ENCODE results near the gene CSMD2. TPM values are rescaled to one million over a fixed set of nuclear protein-coding genes. Genes with fewer than 3 reads are reported as not detected.

CSMD2 gene
- total RNA-seq, 1 experiment from 2014 or later: 0.22 TPM

- ChIA-PET CTCF (interaction anchor here (0.6 to 3.4 kb wide), 15 partner anchors 8 to 383 kb away, joined by 3 to 20 read pairs (median 4); no protein-coding TSS in a partner anchor), RAD21 (ENCODE audit: low non-redundant PET in 1 of 2, low total read pairs in 2 of 2, uncharacterized antibody in 2 of 2, unreplicated experiment in 2 of 2) (interaction anchor here (0.6 kb wide), 2 partner anchors 178 to 255 kb away, joined by 4 to 7 read pairs; no protein-coding TSS in a partner anchor), POLR2A (no interaction called here)
- no peak overlapping the region for H2AFZ ChIP-seq (ENCODE audit: low read depth, low read length, poor library complexity, severe bottlenecking)
- no peak overlapping the region for H3K9ac ChIP-seq (ENCODE audit: low read length)
- intact Hi-C loops (cut with micrococcal nuclease): loop anchor here (5.0 kb wide), 1 partner anchor 372 kb away; no protein-coding TSS in a partner anchor
- no peaks in the 10 kb centered on the region for H3K79me2 ChIP-seq (ENCODE audit: insufficient read depth, low read length)
- BruUV-seq (replicated peaks): no TSS peak
- H3K9me2 ChIP-seq (ENCODE audit: insufficient read depth): no peaks in the 10 kb centered on the region
- TF ChIP-seq, protein P1, sequence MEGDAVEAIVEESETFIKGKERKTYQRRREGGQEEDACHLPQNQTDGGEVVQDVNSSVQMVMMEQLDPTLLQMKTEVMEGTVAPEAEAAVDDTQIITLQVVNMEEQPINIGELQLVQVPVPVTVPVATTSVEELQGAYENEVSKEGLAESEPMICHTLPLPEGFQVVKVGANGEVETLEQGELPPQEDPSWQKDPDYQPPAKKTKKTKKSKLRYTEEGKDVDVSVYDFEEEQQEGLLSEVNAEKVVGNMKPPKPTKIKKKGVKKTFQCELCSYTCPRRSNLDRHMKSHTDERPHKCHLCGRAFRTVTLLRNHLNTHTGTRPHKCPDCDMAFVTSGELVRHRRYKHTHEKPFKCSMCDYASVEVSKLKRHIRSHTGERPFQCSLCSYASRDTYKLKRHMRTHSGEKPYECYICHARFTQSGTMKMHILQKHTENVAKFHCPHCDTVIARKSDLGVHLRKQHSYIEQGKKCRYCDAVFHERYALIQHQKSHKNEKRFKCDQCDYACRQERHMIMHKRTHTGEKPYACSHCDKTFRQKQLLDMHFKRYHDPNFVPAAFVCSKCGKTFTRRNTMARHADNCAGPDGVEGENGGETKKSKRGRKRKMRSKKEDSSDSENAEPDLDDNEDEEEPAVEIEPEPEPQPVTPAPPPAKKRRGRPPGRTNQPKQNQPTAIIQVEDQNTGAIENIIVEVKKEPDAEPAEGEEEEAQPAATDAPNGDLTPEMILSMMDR (IDR thresholded peaks at IDR 0.05 in 2 of 3, conservative IDR thresholded peaks at IDR 0.05 in 1 of 3; ENCODE audit: borderline replicate concordance in 1 of 3, insufficient read depth in 1 of 3, low read depth in 2 of 3, low read length in 2 of 3): peak; percentile 43 to 96 (median 95); a peak in 5 of 6 replicates
- TF ChIP-seq TCF7L2 (IDR thresholded peaks at IDR 0.05; ENCODE audit: borderline replicate concordance, extremely low read depth, insufficient read depth, insufficient read length) (no peak), ELF1 (IDR thresholded peaks at IDR 0.05; ENCODE audit: borderline replicate concordance, low read depth) (no peak), ZFX (IDR thresholded peaks at IDR 0.05) (no peak), CBX3 (IDR thresholded peaks at IDR 0.05; ENCODE audit: low read depth) (no peak), RAD21 (IDR thresholded peaks at IDR 0.05; ENCODE audit: low read depth) (peak; percentile 61), SRF (IDR thresholded peaks at IDR 0.05; ENCODE audit: low read depth) (no peak)
- no peaks in the 10 kb centered on the region for H3K9me3 ChIP-seq (ENCODE audit: control insufficient read depth in 1 of 2, insufficient read depth in 1 of 2, low read depth in 1 of 2, low read length in 2 of 2)
- ATAC-seq: peak; percentile 99
- peaks cover 21% of the 10 kb centered on the region for H3K27me3 ChIP-seq (ENCODE audit: insufficient read depth, low read length)
- H3K4me1 ChIP-seq (ENCODE audit: control insufficient read depth in 1 of 2, insufficient read depth in 2 of 2, low read length in 2 of 2): no peaks in the 10 kb centered on the region
- DNase-seq (ENCODE audit: low read depth, low spot score): peak; percentile 28
- no peak overlapping the region for H3K4me2 ChIP-seq (ENCODE audit: low read length)
- no peak overlapping the region for H3K27ac ChIP-seq (ENCODE audit: low read depth, low read length)
- no peaks in the 10 kb centered on the region for H3K36me3 ChIP-seq (ENCODE audit: control insufficient read depth in 1 of 2, insufficient read depth in 2 of 2, low read length in 2 of 2)
- no peaks in the 10 kb centered on the region for H4K20me1 ChIP-seq (ENCODE audit: insufficient read depth)
- H3K4me3 ChIP-seq (replicated peaks in 1 of 2; ENCODE audit: low read depth in 1 of 2, low read length in 2 of 2): no peak overlapping the region
Measured at GRCh38 chr1:34013958-34014737, 150.9 kb downstream of the CSMD2 start.
